Activated CD8-positive, alpha-beta memory T cell treated with anti-CD3 and anti-CD28 coated beads for 36 hours (primary cell): ENCODE results near the gene SNTN. TPM values are rescaled to one million over a fixed set of nuclear protein-coding genes. Genes with fewer than 3 reads are reported as not detected.

Source experiments
- CTCF ChIA-PET: fragments of 350-600 bp; sonication (Branson Sonifier 250); formaldehyde crosslinking; loops from one replicate; lab custom pipeline; 2021; ENCODE audit warnings: antibody characterized with exemption; lab: Charles Lee
- POLR2A ChIA-PET: fragments of 350-600 bp; sonication (Branson Sonifier 250); formaldehyde crosslinking; loops from one replicate; lab custom pipeline; 2021; ENCODE audit warnings: antibody characterized with exemption; lab: Charles Lee
- total RNA-seq, 2 experiments: library from RNA; stranded (reverse); gene quantifications; one replicate each; pipeline ENCODE4 v1.2.3, GENCODE V29; 2021

SNTN gene
- total RNA-seq, 2 experiments from 2014 or later: not detected

DNA sequence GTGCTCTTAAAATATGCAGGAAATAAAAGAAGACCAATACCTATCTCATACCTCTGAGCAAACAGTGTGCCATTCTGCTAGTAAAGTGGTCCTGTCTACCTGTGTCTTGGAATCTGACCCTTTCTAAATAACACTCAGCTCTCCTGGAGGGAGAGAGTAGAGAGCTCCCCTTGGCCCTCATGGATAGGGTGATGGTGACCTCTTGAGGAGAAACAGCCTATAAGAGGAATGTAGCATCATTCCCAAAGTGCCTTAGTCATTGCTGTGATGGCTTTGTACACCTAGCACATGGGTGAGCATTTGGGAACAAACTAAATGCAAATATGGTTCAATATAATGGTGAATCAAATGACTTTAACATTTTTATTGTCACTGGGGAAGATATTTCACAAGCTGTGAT is 10.0 kb downstream of the SNTN start:
- ChIA-PET CTCF (no interaction called here), POLR2A (no interaction called here)

DNA sequence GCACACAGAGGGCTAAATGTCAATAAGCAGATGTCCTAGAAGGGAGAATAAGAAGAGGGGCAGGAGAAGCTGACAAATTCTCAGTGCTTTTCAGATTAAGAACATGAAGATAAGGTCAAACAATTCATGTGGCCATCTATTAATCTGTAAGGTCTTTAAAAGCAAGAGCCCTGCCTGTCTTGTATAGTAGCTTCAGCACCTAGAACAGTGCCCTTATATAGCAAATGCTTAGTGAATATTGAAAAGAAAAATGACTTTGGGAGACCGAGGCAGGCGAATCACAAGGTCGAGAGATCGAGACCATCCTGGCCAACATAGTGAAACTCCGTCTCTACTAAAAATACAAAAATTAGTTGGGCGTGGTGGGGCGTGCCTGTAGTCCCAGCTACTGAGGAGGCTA is 18.1 kb downstream of the SNTN start:
- ChIA-PET POLR2A (no interaction called here), CTCF (no interaction called here)

DNA sequence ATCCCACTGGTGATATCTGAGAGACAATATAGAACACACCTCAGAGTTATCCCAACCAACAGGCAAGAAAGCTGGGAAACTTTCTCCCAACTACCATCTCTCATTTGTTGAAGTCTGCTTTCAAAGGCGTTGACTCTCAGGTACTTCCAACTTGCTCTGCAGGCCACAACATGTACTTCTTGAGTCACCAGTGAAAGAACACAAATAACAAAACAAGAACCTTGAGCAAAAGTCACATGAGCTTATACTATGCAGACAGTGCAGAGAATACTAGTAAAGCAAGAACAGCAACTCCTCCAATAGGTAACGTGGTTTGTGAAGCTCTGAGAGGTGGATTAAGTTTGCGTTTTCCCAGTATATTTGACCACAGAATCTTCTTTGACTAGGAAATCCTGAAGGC is 20.6 kb downstream of the SNTN start:
- CTCF ChIA-PET: no interaction called here
- POLR2A ChIA-PET: no interaction called here

DNA sequence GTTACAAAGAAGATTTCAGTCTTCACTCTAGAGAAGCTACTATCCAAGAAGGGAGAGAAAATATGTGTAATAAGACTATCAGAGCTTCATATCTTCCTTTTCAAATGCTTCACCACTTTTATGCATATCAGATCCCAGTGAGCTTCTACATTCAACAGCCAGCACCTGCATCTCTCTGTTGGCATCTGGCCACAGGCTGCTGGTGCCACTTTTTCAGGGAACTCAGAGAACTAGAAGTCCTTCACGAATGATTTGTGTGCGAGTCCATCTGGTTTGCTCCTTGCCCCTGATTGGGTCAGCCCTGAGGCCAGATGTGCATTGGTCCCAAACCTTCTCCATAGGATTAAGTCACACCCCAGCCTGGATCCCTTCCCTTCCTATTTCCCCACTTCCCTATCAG is 22.1 kb downstream of the SNTN start:
- POLR2A ChIA-PET: no interaction called here
- CTCF ChIA-PET: no interaction called here

DNA sequence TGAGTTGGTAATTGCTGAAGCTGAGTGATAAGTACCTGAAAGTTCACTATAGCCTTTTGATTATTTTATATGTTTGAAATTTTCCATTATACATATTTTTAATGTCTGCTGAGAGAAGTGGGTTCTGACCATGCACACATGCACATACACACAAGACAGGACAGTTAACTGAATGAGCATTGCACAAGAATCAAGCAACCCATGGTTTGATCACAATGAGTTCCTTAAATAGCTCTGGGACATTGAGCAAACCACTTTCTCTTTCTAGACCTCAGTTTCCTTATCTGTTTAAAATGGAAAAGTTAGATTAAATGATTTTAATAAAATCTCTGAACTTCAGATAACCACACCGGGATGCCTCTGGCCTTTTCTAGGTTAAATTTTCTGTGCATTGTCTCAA is 26.7 kb downstream of the SNTN start:
- POLR2A ChIA-PET: no interaction called here
- CTCF ChIA-PET: no interaction called here

DNA sequence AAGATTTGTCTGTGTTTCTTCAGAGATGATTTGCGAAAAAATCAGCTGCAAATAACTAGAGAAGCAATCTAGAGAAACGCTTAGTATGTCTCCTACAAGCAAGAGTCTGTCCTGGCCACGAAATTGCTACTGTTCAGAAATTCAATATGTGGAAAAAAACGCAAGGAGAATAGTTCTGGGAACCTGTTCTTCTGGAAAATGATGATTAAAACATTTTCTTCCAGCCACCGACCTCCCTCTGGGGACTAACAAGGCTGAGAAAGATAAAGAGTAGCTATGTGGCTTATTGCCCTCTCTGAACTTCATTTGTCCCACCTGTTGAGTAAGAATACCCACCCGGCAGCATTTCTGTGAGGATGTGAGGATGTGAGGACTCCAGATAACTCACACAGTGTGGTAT is 31.6 kb downstream of the SNTN start:
- CTCF ChIA-PET: no interaction called here
- POLR2A ChIA-PET: no interaction called here

DNA sequence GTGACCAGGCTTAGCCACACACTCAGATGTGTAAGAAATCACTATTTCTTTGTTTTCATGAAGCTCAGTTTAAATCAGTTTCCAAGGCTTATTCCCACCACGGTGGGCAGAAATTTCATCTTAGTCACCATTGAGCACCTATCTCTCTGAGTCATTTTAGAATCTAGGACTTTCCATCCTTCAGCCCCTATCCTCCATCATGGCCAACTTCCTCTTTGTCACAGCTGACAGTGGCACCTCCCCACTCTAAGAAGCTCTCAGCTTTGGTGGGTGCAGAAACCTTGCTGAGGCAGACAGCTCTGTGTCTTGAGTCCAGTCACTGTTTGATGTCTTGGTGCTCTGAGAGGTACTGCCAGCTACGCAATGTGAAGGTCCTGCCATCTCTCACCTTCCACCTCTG is 32.9 kb downstream of the SNTN start:
- ChIA-PET POLR2A (no interaction called here), CTCF (no interaction called here)

DNA sequence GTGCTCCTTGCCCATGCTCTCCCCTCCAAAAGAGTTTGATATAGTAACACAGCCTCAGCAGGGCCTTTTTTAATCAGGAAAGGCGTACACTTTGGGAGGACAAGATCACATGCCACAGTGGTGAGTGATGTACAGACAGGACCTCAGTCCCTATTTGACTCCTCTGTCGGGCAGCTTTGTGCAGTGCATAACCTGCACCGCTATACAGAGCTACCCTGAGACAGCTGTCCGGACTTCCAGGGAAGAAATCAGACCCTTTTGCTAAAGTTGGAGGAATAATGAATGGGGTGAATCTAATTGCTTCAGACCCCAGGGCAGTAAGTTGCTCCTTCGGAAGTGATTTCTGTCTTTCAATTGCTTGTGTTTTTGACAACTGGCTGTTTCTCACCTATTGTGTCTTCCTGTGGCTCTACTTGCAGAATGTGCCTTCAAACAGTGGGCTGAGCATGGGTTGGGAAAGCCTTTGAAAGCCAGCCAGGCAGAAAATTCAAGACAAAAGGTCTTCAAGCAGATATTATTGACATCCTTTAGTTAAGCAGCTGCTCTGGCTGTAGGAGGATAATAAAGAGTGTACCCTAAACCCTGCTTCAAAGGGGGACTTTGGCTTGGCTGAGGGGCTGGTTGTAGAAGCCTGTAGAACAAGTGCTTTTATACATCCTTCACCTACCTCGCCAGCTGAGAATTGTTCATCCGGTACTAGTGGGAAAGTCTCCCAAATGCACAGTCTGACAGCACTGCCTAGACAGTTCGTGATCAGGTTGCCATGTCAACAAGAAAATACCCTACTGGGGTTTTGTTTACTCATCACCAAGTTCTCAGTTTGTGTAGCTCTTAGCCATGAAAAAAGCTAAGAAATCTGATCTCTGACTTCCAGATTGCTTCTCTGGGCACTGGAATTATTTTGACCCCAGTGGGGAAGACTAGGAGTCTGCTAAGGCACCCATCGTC is 35.1 kb downstream of the SNTN start:
- POLR2A ChIA-PET: no interaction called here

DNA sequence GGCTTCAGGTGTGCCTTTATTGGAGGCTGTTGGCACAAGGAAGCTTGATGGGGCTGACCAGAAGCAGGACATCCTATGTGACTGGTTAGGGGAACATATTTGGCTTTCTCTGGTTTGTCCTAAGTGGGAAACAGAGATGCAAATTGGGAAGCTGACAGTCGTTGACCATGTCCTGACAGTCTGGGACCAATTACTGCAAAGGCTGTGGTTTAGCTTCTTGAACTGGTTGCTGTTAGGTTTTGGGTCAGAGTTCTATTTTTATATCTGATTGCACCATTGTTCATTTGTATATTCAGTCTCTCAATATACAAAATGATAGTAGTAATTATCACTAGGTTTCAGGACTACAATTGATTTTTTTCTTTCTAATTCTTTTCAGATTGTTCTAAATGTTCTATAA is 36.8 kb downstream of the SNTN start:
- ChIA-PET CTCF (no interaction called here), POLR2A (no interaction called here)

More for the DNA sequence above, 35.1 kb downstream of the SNTN start:
- CTCF ChIA-PET: no interaction called here

DNA sequence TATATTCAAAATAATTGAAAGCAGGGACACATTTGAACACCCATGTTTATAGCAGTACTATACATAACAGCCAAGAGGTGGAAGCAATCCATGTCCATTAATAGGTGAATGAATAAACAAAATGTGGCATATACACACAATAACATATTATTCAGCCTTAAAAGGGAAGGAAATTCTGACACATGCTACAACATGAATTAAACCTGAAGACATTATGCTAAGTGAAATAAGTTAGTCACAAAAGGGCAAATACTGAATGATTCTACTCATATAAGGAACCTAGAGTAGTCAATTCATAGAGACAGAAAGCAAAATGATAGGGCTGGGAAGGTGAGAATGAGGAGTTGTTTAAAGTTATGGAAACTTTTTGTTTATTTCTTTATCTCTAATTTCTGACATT is 40.9 kb downstream of the SNTN start:
- CTCF ChIA-PET: no interaction called here
- POLR2A ChIA-PET: no interaction called here

DNA sequence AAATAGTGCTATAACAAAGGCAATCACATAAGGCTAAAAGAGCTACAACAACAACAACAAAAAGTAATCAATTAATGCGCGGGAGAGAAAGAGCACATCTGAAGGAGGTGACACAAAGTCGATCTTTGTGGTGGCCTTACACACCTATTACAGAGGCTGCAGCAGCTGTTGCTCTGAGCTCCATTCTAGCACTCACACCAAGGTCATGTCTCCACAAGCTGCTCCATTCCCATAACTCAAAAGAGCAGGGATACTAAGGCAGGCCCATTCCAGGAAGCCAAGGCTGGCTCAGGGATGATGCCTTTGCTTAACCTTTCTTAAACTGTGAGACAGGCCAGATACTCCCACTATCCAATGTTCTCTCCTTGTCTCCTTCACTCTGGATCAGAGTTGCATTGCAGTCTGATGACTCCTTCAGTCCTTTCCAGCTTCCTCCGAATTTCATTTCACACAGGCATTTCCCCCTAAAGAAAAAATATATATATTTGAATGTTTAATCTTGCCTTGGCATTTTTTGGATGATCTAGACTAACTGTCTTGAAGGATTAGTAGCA is 52.7 kb downstream of the SNTN start:
- ChIA-PET CTCF (no interaction called here), POLR2A (no interaction called here)

DNA sequence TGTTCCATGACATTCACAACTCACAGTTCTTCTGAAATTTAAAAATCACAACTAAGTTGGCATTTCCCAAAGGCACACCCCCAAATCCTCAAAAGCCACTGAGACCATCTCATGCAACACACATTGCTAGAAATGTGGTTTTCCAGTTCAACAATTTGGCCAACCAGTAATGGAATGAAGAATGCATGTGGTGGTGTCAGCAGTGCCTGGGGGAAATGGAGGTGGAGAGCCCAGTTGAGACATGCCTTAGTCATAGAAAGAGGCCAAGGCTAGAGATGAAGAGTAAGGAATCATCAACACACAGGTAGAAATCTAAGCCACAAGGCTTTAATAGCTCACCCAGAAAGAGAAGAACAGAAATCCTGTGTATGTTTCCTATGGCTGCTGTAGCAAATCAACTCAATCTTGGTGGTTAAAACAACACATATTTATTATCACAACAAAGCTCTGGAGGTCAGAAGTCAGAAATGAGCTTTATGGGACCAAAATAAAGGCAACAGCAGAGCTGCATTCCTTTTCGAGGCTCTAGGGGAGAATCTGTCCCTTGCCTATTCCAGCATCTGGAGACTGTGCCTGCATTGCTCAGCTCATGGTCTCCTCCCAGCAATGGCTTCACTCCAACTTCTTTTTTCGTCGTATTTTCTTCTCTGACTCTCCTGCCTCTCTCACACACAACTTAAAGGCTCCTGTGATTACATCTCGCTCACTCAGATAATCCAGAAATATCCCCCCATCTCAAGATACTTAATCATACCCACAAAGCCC is 54.0 kb downstream of the SNTN start:
- POLR2A ChIA-PET: no interaction called here
- CTCF ChIA-PET: no interaction called here

DNA sequence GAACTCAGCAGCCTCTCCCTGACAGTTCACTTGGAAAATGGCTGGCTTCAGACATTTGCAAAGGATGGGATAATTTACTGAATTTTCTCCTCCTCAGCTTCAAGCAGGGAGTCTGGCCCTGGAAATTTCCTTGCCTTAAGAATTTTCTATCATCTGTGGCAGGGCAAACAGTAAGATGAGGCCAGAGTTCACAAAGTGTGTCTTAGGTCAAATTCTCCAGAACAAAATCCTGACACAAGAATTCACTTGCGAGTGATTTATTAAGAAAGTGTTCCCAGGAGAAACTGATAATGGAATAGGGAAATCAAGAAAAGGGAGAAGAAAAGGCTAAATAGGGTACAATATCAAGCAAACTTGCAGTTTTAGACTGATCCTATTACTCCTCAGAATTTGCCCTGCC is 55.3 kb downstream of the SNTN start:
- POLR2A ChIA-PET: no interaction called here
- CTCF ChIA-PET: no interaction called here

DNA sequence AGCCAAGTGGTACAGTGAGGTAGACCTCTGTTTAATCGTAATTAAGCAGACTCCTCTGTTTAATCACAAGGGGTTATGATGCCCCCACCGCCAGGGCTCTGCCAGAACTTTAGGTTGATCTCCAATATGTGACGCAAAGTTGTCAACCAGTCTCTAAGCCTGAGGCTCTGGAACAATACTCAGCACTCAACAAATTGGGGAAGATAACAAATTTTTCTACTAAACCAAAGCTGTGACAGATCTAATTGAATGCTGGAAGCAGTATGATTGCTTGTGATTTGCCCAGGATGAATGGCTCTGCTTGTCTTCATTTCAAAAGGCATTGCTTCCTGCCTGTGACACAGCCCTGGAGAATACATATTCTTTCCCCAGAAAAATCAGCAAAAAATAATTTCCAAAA is 57.1 kb downstream of the SNTN start:
- ChIA-PET POLR2A (no interaction called here), CTCF (no interaction called here)

Other genes starting within 250 kb of the SNTN start
- not detected for gene C3orf49, start 166.6 kb downstream of the SNTN start, total RNA-seq
- 10 to 100 TPM; 82.5 to 86.7 TPM for gene THOC7, start 211.1 kb downstream of the SNTN start, total RNA-seq
- 10 to 100 TPM; 21.0 to 23.2 TPM for gene ATXN7, start 211.2 kb downstream of the SNTN start, total RNA-seq